ENCODE data around the gene TSPEAR. TPM values are rescaled to one million over a fixed set of nuclear protein-coding genes. Genes with fewer than 3 reads are reported as not detected.

The TSPEAR gene
- total RNA-seq, 2 experiments from 2014 or later = not detected

DNA sequence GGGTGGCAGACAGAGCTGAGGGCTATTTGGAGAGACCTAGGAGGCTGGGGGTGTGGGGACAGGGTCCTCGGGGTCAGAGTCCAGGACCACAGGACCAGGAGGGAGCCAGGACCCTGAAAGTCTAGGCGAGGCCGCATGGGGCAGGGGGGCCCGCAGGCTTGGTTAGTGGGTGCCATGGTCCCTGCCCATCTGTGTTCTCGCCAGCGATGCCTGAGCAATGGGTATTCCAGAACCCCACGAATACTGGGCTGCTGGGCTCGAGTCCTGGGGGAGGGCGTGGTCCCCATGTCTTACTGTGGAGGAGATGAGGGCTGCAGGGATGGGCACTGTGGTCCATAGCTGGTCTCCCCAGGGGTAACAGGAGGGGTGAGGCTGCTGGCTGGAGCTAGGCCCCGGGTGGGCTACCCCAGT, 121.1 kb downstream of the TSPEAR start:
- Histone ChIP-seq H3K36me3 (ENCODE audit: insufficient read depth, low read length) (no peaks in the 10 kb centered on the region), H3K4me3 (ENCODE audit: low read depth, low read length, poor library complexity, severe bottlenecking) (no peak overlapping the region), H3K9me2 (ENCODE audit: insufficient read depth, low read length) (no peaks in the 10 kb centered on the region), H3K9me3 (ENCODE audit: low read length) (no peaks in the 10 kb centered on the region), H3K4me1 (ENCODE audit: insufficient read depth, low read length, poor library complexity, severe bottlenecking) (no peaks in the 10 kb centered on the region), H3K4me2 (ENCODE audit: low read length) (no peak overlapping the region), H4K20me1 (ENCODE audit: insufficient read depth, low read length) (no peaks in the 10 kb centered on the region), H3K27ac (ENCODE audit: low read depth, low read length, poor library complexity, severe bottlenecking) (no peak overlapping the region), H2AFZ (ENCODE audit: low read length) (no peak overlapping the region), H3K79me2 (ENCODE audit: insufficient read depth, low read depth, low read length) (no peaks in the 10 kb centered on the region)
- TF ChIP-seq CTCF (conservative IDR thresholded peaks at IDR 0.05; ENCODE audit: low read length) (no peak), EZH2phosphoT487 (IDR thresholded peaks at IDR 0.05; ENCODE audit: borderline replicate concordance, low read depth, low read length) (no peak)
- DNase-seq (ENCODE audit: low spot score) = no peak
- ChIA-PET CTCF (ENCODE audit: unreplicated experiment) (no interaction called here), POLR2A (no interaction called here)
- intact Hi-C loops (cut with micrococcal nuclease; ENCODE audit: unreplicated experiment) = no loop called here
- BruUV-seq (replicated peaks) = no TSS peak

DNA sequence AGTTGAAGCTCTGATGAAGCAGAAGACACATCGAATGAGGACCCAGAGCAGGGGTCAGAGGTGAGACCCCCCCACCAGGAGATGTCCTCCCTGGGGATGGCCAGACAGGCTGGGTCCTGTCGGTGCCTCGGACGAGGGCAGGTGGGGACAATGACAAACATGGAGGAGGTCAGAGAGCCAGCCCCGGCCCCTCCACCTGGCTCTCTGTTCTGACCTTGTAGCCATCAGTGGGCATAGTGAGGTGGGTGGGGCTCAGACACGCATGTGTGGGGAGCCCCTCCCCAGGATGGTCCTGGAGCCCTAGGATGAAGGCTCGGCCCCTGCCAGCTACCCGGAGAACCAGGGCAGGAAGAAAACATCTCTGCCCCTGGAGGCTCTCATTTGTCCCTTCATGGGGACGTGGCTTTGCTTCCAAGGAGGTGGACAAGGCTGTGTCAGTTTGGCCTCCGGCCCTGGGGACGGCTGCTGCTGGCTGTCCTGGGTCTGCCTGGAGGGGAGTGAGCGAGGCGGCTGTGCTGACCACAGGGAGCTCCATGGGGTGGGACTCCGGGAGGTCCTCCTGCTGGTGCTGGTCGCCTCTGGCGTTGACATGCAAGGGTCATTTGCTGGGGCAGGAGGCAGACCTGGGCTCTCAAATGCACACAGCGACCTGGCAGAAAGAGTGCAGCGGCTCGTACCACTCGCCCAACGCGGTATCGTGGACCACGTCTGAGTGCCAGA, 121.6 kb downstream of the TSPEAR start:
- H3K79me2 ChIP-seq (ENCODE audit: insufficient read depth, low read depth, low read length) = no peaks in the 10 kb centered on the region

More for the DNA sequence above, 121.6 kb downstream of the TSPEAR start:
- H3K9me2 ChIP-seq (ENCODE audit: insufficient read depth, low read length) = no peaks in the 10 kb centered on the region
- intact Hi-C loops (cut with micrococcal nuclease; ENCODE audit: unreplicated experiment) = no loop called here
- POLR2A ChIA-PET = no interaction called here
- H2AFZ ChIP-seq (ENCODE audit: low read length) = no peak overlapping the region
- no peaks in the 10 kb centered on the region for H3K36me3 ChIP-seq (ENCODE audit: insufficient read depth, low read length)
- H3K4me1 ChIP-seq (ENCODE audit: insufficient read depth, low read length, poor library complexity, severe bottlenecking) = no peaks in the 10 kb centered on the region
- TF ChIP-seq CTCF (conservative IDR thresholded peaks at IDR 0.05; ENCODE audit: low read length) (no peak), EZH2phosphoT487 (IDR thresholded peaks at IDR 0.05; ENCODE audit: borderline replicate concordance, low read depth, low read length) (no peak)
- H3K4me3 ChIP-seq (ENCODE audit: low read depth, low read length, poor library complexity, severe bottlenecking) = no peak overlapping the region
- DNase-seq (ENCODE audit: low spot score) = no peak
- H3K4me2 ChIP-seq (ENCODE audit: low read length) = no peak overlapping the region
- BruUV-seq (replicated peaks) = no TSS peak
- no peaks in the 10 kb centered on the region for H4K20me1 ChIP-seq (ENCODE audit: insufficient read depth, low read length)
- CTCF ChIA-PET (ENCODE audit: unreplicated experiment) = no interaction called here
- no peak overlapping the region for H3K27ac ChIP-seq (ENCODE audit: low read depth, low read length, poor library complexity, severe bottlenecking)
- no peaks in the 10 kb centered on the region for H3K9me3 ChIP-seq (ENCODE audit: low read length)

Measured in OCI-LY7 (cell line).